HG02981 (cell line): ENCODE results near the gene CACNA2D1.

Experiments used
- ATAC-seq: cut with Tn5 transposase; IDR thresholded peaks from one replicate; pipeline ENCODE4 v1.9.1; 2021; ENCODE audit warnings: mild to moderate bottlenecking, moderate library complexity; ENCODE audit not compliant: unreplicated experiment

Gene CACNA2D1

DNA sequence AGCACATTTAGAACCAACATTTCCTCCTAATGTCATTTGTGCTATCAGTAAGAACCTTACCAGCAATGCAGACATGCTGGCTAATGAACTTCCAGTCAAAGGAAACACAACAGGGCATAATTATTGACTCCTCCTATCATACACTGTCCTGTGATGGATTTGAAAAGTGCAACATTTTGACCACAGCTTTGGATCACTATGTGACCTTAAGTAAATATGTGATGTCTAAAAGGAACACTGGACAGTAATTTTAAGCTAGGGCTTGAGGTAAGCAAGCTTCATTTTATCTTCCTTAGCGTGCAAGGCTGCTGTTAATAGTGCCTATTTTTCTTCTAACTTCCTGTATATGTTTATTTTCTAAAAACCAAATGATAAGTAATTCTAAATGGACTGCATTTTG lies 433.2 kb downstream of the CACNA2D1 start:
- no peak for ATAC-seq

DNA sequence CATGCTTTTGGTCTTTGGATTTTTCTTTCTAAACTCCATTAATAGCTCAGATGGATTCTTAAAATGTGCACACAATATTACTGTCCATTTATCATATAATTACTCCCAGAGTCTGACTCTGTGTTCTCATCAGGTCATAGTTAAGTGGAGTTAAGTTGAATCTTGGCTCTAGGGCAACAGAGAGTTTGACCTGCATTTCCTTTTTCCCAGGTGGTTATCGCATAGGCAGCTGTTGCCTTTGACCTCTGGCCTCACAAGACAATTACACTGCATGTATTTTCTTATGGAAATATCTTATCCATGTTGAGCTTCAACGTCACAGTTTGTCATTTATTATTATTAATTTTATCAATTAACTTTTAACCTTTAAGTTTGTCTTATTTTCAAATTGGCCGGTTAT lies 436.3 kb downstream of the CACNA2D1 start:
- ATAC-seq: no peak

DNA sequence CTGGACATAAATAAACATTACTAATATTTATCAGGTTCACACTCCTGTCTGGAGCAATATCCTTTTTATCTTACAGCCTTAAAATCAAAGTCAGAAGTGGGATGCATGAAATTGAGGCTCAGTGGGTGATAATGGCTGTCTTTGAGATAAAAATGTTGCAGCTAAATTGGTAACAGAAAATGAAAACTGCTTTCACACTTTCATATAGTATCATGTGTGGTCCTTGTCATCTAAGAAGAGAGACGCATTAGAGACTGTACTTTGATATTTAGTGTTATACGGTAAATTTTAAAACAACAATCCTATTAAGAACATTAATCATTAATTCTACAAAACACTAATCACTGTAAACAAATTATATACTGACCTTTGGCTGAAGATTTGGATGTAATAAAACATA lies 438.5 kb downstream of the CACNA2D1 start:
- no peak for ATAC-seq

DNA sequence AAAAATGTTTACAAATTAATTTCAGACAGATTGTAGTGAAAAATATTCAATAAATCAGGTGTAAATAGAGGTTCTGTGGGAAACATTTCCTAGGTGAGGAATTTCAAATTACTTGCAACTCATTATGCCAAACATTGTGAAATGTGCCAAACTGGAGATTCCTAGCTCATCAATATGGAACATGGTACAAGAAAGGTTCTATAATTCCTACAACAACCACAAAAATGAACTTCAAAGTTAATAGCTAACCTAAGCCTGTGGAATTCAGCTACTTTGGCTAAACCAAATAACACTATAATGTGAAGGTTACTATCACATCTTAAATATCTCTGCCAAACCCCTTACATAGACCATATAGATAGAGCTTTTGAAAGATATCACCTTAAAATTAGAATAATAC lies 450.4 kb downstream of the CACNA2D1 start:
- no peak for ATAC-seq

DNA sequence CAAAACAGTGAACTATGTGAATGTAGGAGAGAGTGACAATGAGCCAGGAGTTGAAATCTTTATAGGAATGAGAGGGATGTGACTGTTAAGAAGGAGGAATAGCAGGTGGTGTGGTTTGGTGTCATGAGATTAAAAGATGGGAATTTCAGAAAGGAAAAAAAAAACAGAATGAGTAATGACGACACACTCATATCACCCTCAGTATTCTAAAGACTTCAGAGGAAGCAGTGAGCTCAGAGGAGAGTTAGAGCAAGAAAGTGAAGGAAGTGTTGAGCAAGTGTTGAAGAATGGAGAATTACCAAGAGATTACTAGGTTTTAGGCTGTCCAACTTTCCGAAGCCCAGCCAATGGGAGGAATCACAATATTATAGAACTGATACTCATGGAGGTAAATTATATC lies 453.2 kb downstream of the CACNA2D1 start:
- ATAC-seq: no peak

DNA sequence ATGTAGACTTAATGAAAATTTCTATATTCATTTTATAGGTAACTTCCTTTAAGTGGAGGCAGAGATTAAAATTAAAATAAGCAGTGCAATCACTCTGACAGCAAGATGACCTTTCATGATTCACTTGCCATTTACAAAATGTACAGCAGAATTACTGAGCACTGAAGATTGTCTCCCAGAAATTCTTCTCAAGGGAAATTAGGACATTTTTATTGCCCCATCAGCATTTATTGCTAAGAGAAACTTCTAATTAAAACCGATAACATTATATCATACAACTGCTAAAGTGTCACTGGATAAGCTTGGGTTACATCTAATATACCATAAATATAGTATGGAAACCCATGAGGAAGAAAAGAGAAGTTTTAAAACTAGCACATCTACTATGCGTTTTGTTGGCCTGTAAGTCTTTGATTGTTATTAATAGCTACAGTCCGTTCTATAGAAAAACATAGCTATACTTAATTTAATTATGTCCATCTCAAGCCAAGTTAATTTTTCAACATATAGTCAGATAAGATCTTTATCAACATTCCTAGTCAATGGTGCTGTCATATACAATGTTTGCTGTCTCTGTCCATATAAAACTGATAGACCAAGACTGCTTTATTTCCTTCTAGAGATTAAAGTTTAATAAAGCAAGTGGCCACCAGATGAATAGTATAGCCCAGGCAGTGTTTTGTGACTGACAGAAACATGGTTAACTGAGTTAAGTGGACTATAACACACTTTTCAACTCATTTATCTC lies 456.7 kb downstream of the CACNA2D1 start:
- no peak for ATAC-seq

DNA sequence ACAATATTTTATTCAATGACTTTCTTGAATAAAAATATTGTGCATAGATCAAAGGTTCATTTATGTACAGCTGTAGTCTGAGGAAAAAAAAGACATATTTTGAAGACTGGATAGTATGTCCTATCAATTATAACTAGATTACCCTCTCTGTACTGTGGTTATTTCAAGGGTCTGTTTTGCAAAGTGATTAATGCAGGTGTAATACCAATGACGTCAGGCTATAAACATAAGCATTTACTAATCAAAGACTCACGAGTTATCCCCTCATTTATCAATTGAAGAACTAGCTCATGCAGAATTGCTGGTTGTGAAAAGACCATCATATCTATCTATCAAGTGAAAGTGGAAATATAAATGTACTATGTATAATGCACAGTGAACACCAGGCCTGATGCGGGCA lies 460.2 kb downstream of the CACNA2D1 start:
- ATAC-seq: no peak

DNA sequence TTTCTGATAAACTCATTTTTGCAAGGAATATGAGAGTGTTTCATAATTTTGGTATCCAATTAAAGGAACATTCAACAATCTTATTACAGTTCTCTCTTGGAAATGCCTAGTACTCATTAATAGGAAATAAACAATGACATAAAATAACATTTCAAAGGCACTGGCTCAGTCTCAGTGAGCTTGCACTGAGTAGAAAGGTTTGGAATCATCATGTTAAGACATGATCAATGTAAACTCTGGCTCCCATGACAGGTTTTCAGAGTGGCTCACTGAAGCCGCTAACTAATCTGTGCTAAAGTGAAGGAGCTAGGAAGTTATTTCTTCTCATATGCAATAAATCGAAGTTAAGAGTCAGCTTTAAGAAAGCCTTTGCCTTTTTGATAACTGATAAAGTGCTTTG lies 470.5 kb downstream of the CACNA2D1 start:
- ATAC-seq: no peak

DNA sequence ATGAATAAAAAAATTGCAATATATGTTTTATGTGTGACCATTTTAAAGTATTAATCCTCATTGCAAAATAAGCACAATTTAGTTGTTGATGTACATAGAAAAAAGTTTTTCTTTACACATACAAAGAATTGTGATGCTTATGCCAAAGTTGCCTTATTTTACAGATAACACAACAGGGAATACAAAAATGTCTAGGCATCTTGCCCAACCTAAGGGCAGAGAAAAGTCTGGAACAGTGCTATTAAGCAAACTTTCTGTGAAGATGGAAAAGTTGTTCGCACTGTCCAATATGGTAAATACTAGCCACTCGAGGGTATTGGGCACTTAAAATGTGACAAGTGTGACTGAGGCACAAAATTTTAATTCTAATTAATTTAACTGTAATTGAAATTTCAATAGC lies 483.6 kb downstream of the CACNA2D1 start:
- no peak for ATAC-seq

DNA sequence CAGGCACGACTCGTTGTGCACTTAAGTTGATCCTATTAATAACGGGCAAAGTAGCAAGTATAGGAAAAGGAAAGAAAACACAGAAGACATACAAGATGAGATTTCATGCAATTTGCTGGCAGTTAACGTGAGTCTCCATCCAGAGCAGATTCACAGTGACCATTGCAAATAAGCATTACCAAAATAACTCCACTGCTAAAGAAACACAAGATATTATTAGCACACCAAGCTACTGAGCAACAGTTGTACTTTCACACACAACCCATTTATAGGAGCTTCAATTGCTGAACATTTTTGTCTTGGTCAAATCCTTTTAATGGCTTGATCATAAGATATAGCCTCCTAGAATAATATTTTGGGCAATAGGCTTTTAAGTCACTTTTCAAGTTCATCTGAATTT lies 486.1 kb downstream of the CACNA2D1 start:
- ATAC-seq: no peak

DNA sequence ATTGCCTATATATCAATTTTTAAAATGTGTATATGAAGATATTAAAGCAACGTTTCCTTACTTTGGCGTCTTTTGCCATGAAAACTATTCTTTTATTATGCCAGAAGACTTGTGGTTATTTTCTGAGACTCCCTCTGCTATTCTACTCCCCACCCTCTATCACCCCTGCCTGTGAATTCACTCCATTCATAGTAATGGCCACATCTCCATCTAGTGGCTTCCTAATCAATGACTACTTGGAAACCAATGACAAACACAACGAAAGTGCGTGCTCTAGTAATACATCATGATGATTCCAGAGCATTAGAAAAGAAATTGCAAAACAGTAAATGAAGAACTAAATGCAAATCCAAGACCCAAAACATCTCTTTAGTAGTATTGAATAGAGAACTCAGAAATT lies 487.1 kb downstream of the CACNA2D1 start:
- peak; percentile 68 for ATAC-seq

DNA sequence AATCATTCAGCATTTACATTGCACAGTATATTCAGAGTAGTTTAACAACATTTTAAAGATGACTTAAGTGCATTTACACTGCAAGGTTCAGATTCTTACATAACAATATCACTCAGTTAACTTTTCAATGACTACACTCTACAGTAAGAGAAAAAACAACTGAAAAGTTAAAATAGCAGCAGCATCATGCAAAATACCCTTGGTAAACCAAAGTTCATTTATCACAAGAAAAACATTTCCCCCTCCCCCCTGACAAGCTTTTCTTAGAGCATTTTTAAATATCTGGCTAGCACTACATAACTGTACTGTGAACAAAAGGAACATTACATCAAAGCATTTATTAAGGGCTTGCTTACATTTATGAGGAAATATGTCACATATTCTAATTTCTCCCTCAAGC lies 494.3 kb downstream of the CACNA2D1 start:
- no peak for ATAC-seq

DNA sequence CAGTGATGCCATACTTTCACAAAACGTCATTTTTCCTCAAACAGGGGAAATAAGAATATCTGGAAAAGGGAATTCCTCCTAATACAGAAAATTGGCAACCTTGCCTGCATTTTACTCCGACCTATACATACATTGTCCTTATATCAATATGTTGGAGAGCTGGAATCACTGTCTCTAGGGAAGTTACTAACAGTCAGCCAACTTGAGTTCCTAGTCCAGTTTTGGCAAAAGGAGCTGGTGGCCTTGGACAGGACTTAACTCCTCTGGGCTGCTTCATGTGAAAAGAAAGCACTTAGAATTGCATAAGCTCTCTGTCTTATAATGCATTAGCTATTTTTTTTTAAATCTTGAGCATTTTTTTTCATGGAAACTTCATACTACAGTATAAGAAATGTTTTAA lies 499.5 kb downstream of the CACNA2D1 start:
- ATAC-seq: no peak

DNA sequence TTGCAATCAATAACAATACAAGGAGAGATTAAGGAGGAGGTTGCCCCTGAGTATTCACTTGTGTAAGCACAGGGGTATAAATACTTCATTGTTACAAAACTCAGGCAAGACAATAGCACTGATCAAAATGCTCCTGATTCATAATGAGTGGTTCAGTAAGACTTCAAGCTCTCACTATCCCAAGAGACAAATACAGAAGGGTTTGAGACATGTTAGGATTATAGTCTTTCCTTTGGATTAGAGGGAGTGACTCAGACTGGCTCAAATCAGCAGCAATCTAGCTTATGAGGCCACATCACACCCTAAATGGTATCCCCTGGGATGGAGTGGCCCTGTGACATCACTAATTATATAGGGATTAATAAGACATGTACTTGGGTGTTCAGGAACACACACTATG lies 506.5 kb downstream of the CACNA2D1 start:
- no peak for ATAC-seq

DNA sequence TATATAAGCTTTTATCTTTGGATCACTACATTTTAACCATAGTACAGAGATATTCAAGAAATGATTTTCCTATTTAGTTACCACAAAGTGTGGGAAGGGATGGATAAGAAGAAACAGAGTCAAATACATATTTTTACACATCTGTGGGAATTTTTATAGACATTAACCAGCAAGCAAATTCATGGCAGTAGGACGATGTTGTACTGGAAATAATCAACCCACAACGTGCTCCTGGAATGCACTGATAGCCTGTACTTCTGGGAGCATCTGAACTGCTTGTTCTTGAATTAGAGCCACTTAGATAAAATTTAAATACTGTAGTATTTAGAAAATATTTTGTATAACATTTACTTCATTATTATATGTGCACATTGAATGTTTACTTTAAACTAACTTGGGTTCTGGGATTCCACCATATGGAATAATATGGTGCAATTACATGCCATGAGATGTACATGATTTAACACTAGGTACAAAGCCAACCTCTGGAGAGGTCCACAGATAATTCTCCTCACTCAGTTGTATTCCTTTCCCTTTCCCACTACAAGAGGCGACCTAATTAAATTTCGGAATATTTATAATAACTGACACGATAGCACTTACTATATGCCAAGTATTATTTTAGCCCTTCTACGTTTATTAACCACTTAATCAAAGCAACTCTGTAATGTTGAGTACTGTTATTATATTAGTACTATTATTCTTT lies 508.8 kb downstream of the CACNA2D1 start:
- ATAC-seq: no peak

DNA sequence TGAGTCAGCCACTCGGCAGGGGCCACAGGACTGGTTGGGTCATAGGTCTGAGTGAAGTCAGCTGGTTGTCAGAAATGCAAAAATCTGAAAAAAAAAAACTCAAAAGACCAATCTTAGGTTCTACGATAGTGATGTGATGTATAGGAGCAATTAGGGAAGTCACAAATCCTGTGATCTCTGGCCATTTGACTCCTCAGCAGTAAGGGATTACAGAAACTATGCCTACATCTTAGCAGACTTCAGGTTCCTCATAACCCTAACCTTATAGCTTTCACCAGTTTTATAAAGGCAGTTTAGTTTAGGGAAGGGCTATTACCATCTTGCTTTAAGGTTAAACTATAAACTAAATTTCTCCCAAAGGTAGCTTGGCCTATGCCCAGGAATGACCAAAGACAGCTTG lies 510.6 kb downstream of the CACNA2D1 start:
- ATAC-seq: no peak

DNA sequence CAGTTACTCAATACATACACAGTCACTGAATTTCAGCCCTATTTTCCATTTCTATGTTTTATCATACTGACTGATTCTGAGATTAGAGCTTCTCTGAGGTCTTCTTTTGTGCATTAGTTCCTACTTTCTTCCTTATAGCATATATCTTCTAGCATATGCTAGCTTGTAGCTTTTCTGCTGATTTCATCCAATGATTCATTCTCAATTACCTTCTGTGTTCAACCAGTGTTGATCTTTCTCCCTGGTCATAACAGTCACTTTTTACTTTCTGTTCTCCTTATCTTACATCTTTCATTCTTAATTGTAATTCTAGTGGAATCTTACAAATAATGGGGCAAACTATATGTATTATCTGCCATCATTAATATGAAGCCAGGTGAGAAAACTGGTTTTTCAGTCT lies 514.2 kb downstream of the CACNA2D1 start:
- no peak for ATAC-seq

DNA sequence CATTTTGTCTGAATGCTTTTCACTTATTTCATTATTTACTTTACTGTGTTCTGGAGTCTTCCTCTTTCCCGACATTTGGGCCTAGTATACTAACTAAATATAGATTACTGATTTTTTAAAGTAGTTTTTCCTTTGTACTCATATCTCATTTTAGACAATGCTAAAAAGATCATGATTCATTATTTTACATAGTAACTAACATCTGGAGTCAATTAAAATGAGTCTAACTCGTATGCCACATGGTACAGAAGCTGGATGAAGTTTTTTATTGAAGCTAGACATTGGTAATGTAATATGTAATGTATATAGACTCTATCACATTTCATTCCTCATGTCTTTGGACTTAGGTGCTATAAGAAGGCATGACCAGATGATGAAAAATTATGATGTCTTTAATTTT lies 517.4 kb downstream of the CACNA2D1 start:
- ATAC-seq: no peak

DNA sequence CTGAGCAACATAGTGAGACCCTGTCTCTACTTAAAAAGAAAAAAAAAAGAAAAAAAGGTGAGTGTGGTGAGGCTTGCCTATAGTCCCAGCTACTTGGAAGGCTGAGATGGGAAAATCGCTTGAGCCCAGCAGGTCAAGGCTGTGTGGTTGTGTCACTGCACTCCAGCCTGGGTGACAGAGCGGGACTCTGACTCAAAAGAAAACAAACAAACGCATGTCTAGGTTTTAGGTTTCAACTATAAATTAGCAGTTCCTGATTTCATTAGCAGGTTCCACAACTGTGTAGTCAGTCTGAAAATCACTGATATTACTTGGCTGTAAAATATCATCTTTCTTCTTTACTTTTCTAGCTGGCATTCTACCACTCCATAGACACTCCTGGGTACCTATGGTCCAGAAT lies 518.0 kb downstream of the CACNA2D1 start:
- ATAC-seq: peak; percentile 64

DNA sequence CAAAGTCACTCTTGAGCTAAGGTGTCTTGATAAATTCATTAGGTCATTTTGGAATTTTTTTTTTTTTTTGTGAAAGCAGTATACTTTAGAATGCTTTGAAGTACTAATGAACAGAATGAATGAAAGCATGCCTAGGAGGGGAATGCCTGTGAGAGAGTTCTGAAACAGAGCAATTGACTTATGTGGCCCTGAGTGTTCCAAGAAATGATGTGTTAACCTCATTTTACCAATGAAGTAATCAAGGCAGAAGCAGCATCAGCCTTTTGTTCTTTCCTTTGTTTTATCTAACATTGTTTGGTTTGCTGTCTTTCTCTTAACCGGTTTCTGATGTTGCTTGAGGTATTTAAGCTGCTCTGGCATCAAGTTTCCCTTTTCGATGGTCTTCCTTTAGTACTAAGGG lies 519.1 kb downstream of the CACNA2D1 start:
- no peak for ATAC-seq

DNA sequence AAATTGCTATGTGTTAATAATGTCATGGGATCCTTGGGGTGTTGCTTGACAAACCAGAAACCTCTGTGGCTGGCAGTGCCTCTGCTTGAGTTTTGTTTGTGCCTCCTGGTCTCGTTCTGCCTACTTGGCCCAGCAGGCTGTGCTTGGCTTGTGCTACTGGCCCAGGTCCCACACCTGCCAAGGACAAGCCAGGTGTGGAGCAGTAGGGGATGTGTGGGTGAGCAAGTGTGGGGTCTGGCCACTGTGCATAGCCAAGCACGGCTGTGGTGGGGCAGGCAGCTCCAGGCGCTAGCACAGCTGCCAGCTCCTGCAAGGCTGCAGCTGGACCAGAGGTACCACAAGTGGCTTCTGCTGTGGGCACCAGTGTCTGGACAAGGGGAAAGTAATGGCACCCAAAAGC lies 524.1 kb downstream of the CACNA2D1 start:
- no peak for ATAC-seq

DNA sequence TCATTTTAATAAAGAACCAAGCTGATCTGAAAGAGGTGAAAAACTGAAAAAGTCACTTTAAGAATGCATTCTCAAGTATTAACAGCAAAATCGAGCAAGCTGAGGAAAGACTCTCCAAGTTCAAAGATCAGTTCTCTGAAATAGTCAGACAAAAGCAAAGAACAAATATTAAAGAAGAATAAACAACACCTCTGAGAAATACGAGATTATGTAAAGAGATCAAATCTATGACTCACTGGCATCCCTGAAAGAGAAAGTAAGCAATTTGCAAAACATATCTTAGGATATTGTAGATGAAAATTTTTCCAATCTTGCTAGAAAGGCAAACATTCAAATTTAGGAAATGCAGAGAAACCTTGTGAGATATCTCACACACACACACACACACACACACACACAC lies 535.4 kb downstream of the CACNA2D1 start:
- ATAC-seq: no peak

DNA sequence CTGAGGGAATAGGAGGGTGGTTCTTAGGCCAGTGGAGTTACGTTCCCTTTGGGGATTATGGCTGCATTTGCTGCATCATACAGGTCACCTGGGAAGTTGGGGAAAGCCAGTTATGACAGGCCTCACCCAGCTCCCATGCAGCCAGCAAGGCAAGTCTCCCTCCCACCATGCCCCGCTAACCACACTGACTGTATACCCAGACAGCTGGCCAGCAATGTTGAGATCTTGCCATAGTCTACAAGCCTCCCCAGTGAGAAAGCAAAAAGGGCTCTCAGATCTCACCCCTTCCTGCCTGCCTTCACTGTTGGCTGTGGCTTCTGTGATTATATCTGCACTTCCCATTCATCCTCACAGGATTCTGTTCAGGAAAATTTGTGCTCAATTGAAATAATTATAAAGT lies 540.5 kb downstream of the CACNA2D1 start:
- ATAC-seq: no peak
